SU-DHL-6 (cell line): ENCODE measurements around the gene SLC25A12.

Source experiments
- CTCF ChIP-seq: fragments of 200-600 bp; sonication (generic); IDR thresholded peaks from one replicate; pipeline ENCODE4 v1.5.1; 2017; ENCODE audit warnings: antibody characterized with exemption, mild to moderate bottlenecking, low read length, moderate library complexity; ENCODE audit not compliant: insufficient read depth, poor library complexity, severe bottlenecking
- EZH2phosphoT487 ChIP-seq: fragments of 200-600 bp; sonication (generic), shearing (Covaris generic); conservative IDR thresholded peaks from 2 replicates; pipeline ENCODE4 v1.6.1; 2018; ENCODE audit warnings: mild to moderate bottlenecking, antibody characterized with exemption, low read length, moderate library complexity, mixed read lengths

GRCh38 chr2:171771463-171771862 lies 122.6 kb downstream of the SLC25A12 start:
- no peak for TF ChIP-seq CTCF
- no peak for TF ChIP-seq EZH2phosphoT487
